ENCODE measurements around the gene SUN5. TPM values are rescaled to one million over a fixed set of nuclear protein-coding genes. Genes with fewer than 3 reads are reported as not detected.

SUN5 gene
- total RNA-seq, 1 donor from 2014 or later = not detected

GRCh38 chr20:33002087-33002808, 2.0 kb downstream of the SUN5 start:
- no peak for ATAC-seq
- intact Hi-C loops (cut with micrococcal nuclease) = no loop called here

GRCh38 chr20:33000802-33001466, 3.3 kb downstream of the SUN5 start:
- DNase-seq (no peak), ATAC-seq (no peak)
- intact Hi-C loops (cut with micrococcal nuclease) = no loop called here

More at GRCh38 chr20:33002087-33002808, 2.0 kb downstream of the SUN5 start:
- no peak for DNase-seq

GRCh38 chr20:32999603-33000250, 4.5 kb downstream of the SUN5 start:
- ATAC-seq = no peak

DNA sequence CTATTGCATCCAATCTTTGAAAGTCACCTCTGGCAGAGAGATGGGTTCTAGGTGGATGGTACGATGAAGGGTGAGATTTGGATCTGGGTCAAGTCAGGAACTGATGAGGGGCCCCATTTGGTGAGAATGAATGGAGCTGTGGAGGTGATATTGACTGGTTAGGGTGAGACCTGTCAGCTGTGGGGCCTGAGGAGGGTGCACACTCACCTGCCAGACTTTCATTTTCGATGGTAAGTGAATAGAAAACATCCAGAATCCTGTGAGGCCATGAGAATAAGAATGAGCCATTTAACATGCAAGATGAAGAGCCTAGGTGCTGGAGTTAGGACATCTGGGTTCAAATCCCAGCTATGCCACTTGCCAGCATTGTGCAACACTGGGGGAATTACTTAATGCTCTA, 6.8 kb downstream of the SUN5 start:
- DNase-seq (no peak), ATAC-seq (no peak)
- intact Hi-C loops (cut with micrococcal nuclease) = no loop called here

More at GRCh38 chr20:32999603-33000250, 4.5 kb downstream of the SUN5 start:
- no peak for DNase-seq
- intact Hi-C loops (cut with micrococcal nuclease) = no loop called here

DNA sequence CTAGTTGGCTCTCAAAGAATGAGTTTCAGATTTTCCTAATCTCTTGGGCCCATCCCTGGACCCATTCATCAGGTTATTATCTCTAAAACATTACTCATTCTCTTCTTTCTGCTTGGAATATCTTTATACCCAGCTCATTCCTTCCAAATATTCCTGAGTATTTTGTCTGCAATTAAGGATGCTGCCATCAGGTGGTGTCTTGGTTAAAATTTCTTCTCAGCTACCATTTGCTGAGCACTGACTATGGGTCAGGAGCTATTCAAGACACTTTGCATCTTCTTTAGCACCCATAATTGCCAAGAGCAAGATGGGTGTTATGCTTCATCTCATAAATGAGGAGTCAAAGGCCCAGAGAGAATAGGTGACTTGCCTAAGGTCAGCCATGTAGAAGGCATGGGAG, 8.4 kb downstream of the SUN5 start:
- DNase-seq (no peak), ATAC-seq (no peak)
- intact Hi-C loops (cut with micrococcal nuclease) = no loop called here

DNA sequence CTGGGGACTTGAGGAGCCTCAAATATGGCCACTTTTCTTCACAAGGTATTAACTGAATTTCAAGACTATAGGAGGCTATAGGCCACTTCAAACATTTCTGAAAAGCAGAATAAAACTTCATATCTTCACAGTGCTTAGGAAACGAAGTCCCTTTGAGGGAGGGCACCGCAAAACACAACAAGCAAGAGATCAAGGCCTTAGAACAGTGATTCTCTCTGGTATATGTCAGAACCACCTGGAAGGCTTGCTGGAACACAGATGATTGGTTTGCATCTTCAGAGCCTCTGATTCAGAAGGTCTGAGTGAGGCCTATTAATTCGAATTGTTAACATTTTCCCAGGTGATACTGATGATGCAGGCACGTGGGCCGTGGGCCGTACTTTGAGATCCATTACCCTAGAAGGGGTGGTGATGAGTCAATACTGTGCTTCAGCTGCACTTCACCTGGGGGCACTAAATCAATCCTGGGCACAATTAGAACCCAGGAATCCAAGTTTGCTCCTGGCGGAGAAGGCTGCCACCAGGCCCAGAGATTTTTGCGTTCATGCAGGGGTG, 10.7 kb downstream of the SUN5 start:
- ATAC-seq (no peak), DNase-seq (no peak)
- intact Hi-C loops (cut with micrococcal nuclease) = no loop called here

DNA sequence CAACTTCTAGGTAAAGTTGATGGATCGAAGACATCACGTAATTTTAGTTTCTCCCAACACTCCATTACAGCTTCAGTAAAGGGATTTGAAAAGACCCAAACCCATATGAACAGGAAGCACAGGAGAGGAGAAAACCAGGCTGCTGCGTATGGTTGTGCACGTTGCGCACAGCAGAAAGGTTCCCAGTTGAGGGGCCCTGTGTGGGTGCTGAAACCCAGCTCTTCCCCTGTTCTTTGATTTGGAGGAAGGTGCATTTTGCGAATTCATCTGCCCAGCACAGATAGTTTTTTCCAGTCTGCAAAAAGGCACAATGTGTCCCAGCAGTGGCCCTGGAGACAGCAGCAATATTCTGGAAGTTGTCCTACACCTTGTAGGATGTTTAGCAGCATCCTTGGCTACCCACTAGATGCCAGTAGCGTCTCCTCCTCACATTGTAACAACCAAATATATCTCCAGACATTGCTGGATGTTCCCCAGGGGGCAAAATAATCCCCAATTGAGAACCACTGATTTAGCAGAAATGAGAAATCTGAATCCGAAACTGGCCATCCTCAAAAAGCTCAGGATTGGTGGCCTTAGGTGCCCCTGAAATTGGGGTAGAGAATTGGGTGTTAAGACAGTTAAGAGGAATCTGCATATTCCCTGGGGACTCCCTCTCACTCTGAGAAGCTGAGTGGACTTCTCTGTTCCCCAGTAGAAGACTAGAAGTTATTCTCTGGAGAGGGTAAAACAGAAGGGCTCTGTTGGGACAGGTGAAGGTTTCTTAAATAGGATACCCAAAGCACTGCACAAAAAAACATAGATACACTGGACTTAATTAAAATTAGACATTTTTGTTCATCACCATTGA, 12.2 kb downstream of the SUN5 start:
- DNase-seq (no peak), ATAC-seq (no peak)
- intact Hi-C loops (cut with micrococcal nuclease) = no loop called here

DNA sequence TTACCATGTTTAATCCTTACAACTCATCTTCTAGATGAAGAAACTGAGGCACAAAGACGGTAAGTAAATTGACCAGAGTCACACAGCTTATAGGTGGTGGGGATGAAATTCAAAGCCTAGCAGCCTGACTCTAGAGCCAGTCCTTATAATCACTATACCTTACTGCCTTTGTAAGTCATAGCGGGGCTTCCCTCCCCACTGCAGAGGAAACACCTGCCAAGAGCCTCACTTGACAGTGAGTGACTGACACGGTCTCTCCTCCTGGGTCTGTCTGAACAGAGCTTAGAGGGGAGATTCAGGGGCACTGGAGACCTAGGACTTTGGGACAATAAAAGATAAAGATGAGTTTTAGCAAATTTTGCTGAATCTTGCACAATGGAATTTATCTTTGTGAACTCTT, 12.8 kb downstream of the SUN5 start:
- ATAC-seq = no peak
- intact Hi-C loops (cut with micrococcal nuclease) = no loop called here

DNA sequence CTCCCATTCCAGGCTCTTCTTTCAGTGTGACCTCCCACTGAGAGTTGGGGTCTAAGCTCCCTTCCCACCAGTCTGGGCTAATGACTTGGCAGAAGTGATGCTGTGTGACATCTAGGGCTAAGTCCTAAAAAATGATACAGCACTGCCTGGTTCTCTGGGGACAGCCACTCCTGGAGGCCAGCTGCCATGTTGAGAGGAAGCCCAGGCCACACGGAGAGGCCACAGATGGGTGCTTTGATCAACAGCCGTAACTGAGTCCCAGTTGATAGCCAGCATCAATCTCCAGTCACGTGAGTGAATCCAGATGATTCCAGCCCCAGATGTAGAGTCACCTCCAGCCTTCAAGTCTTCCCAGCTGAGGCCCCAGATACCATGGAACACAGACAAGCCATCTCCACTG, 13.8 kb downstream of the SUN5 start:
- no peak for DNase-seq
- intact Hi-C loops (cut with micrococcal nuclease) = no loop called here

More for the DNA sequence above, 12.8 kb downstream of the SUN5 start:
- DNase-seq = no peak

DNA sequence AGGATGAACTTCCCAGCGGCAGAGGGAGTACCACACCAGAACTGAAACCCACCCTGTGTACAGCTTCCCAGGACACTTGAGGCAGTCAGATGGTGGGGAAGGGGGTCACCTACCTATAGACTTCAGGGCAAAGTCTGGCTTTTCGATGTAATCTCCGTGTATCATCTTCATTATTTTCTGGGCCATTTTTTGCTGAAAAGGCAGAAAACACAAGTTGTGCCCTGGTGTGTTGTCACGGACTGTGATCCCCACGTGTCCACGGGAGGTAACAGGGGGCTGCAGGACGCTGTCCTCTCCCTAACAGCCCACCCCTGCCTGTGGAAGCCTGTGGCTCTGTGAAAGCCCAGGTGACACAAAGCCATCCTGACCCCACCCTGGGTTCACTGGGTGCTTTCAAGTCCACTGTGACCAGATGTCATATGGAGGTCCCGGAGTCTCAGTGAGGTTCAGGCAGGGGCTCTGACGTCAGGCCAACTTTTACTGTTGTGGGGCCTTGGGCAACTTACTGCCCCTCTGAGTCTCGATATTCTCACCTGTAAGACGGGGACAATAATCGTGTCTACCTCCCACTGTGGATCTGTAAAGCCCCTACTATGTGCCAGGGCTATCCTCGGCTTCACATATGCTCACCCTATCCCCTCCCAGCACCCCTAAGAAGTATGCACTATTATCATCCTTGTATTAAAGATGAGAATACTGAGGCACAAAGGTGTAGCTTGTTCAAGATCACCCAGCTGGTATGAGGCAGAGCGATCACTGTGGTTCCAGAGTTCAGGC, 14.5 kb downstream of the SUN5 start:
- intact Hi-C loops (cut with micrococcal nuclease) = no loop called here

More for the DNA sequence above, 13.8 kb downstream of the SUN5 start:
- ATAC-seq = no peak

GRCh38 chr20:32988008-32988407, 16.2 kb downstream of the SUN5 start:
- DNase-seq (peak; percentile 66), ATAC-seq (peak; percentile 81)
- intact Hi-C loops (cut with micrococcal nuclease) = no loop called here

More for the DNA sequence above, 14.5 kb downstream of the SUN5 start:
- DNase-seq = no peak
- ATAC-seq = no peak

GRCh38 chr20:32987044-32987825, 17.0 kb downstream of the SUN5 start:
- ATAC-seq (no peak), DNase-seq (no peak)
- intact Hi-C loops (cut with micrococcal nuclease) = no loop called here

- DNase-seq (no peak), ATAC-seq (no peak)
- intact Hi-C loops (cut with micrococcal nuclease) = no loop called here
Observed at GRCh38 chr20:32986331-32986966, 17.8 kb downstream of the SUN5 start.

- ATAC-seq (no peak), DNase-seq (no peak)
Observed at GRCh38 chr20:32985596-32985995, 18.6 kb downstream of the SUN5 start.

GRCh38 chr20:32984631-32985354, 19.4 kb downstream of the SUN5 start:
- ATAC-seq (no peak), DNase-seq (no peak)
- intact Hi-C loops (cut with micrococcal nuclease) = no loop called here

More at GRCh38 chr20:32985596-32985995, 18.6 kb downstream of the SUN5 start:
- intact Hi-C loops (cut with micrococcal nuclease) = no loop called here

DNA sequence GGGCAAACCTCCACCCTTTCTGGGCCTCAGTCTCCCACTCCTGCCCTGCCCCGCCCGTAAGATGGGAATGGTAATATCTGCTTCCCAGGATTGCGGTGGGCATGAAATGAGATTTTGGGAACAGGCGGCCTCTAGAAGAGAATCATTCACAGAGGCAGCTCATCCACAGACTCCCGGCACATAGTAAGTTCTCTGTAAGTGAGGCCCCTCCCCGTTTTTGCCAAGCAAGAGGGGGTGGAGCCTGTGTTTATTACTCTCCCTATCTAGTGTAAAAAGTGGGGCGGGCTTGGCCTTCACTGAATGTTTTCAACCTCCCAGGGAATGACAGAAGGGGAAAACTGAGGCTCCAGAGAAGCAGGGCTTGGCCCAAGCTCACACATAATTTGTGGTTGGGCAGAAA, 20.0 kb downstream of the SUN5 start:
- DNase-seq (no peak), ATAC-seq (peak; percentile 17)
- intact Hi-C loops (cut with micrococcal nuclease) = no loop called here

Data from left ventricle myocardium superior (tissue), 1 donor.